Activated CD4-positive, alpha-beta T cell treated with anti-CD3 and anti-CD28 coated beads, Interleukin-2, Interleukin-4, amounts not matched to agents 100 ng/mL and 50 ng/mL, durations not matched to agents 16 hours and 8 hours (primary cell): ENCODE measurements around the gene CYP26C1.

Experiments used
- DNase-seq: peaks from one replicate; pipeline ENCODE4 v3.0.0-alpha.2; 2020; ENCODE audit warnings: low spot score

Gene CYP26C1

GRCh38 chr10:93059975-93060886 is at the start of gene CYP26C1:
TSS of gene CYP26C1 (plus strand) at chr10:93060798. CDS start at chr10:93061264, 466 bp downstream.
- DNase-seq, result no peak

GRCh38 chr10:93015722-93016121 is 44.9 kb upstream of the CYP26C1 start:
- no peak for DNase-seq

DNA sequence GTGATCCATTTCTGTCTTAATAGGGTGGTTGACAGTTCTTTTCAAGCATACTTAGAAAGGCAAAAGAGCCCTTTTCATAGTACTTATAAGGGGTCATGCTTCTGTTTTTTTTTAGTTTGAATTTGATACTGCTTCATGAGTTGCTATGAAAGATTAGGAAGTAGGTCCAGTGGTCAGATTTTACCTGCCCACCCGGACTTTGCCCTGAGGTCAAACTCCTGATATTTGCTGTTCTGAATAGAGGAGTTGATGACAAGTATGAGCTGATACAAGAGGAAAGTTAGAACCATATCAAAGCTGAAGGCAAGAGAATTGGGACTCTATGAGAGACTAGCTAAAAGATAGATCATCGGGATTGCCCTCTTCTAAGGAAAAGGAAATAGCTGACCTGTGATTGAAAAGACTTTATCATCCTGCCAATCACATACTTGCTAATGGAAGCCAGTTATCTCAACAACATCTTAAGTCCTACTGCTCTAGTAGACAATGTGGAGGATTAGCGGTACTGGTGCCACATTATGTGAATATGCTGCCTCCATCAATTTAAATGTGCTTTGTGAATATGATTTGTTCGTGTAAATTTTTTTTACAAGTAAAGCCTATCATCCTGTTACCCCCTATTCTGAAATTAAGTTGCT is 37.5 kb upstream of the CYP26C1 start:
- DNase-seq, result no peak

DNA sequence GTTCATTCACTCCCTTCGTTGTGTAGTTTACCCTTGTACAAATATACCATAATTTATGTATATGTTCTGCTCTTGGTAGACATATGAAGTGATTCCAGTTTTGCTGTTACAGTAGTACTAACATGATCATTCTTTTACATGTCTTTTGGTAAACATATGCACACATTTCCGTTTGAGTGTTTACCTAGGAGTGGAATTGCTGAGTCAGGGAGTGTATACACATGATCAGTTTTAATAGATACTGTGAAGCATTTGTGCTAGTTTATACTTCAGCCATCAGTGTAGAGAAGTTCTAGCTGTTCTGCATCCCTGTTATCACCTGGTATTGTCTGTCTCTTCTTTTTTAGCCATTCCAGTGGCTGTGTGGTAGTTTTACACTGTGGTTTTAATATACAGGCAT is 34.5 kb upstream of the CYP26C1 start:
- no peak for DNase-seq

GRCh38 chr10:93027508-93027907 is 33.1 kb upstream of the CYP26C1 start:
- DNase-seq, result no peak

DNA sequence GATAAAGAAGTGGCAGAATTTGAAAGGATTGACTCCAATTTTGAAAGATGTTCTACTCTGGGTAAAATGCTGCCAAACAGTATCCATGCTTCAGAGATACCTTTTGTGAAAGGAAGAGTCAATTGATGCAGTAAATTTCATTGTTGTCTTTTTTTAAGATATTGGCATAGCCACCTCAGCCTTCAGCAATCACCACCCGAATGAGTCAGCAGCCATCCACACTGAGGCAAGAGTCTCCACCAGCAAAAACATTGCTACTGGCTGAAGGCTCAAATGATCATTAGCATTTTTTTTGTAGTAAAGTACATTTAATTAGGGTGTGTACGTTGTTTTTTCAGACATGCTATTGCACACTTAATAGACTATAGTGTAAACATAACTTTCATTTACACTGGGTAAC is 31.7 kb upstream of the CYP26C1 start:
- DNase-seq, result no peak

GRCh38 chr10:93030409-93030808 is 30.2 kb upstream of the CYP26C1 start:
- no peak for DNase-seq

- no peak for DNase-seq
These were observed 28.3 kb upstream of the CYP26C1 start for GRCh38 chr10:93032105-93032808.

DNA sequence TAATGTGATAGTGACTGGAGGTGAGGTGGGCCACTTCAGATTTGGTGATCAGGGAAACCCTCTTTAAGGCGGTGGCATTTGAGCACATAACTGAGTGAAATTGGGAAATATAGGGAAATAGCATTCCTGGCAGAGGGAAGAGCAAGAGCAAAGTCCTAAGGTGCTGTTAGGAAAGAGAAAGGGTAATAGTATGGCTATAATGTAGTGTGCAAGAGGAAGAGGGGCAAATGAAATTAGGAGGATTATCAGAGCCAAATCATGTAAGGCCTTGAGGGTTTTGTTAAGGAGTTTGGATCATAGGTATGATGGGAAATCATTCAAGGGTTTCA is 27.8 kb upstream of the CYP26C1 start:
- no peak for DNase-seq

DNA sequence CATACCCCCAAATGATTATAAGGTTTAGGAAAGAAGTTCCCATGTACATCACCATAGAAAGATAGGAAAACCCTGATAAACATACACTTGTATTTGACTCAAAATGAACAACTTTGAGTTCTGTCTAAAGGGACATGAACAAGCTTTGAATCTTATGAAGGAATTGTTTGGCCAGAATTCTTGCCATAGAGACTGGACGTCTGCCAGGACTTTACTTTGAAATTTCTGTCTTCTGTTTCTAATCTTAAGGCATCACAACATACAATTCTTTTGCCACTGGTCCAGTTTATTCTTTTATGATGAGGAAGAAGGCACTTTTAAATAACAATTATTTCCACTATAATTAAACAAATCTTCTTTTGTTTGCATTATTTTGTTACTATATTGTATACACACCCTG is 26.2 kb upstream of the CYP26C1 start:
- no peak for DNase-seq

GRCh38 chr10:93039110-93039509 is 21.5 kb upstream of the CYP26C1 start:
- DNase-seq, result no peak

DNA sequence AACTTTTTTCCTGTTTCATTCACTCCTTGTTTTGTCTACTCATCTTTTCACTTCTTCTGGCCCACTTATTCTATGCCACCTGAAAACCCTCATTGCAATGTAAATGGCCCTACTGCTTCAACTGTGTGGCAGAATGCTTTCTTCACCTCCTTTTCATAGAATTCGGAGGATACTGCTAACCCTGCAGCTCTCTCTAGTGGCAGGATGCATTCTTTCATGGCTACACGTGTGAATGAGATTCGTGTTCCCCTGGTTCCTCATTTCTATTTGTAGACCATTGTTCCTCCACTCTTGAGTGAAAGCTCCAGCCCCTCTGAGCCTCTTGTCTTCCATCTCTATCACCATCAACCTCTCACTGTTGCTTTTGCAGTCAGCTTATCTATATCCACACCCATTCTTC is 20.9 kb upstream of the CYP26C1 start:
- DNase-seq, result no peak

- DNase-seq, result no peak
These were observed 6.1 kb upstream of the CYP26C1 start for GRCh38 chr10:93054486-93054885.

DNA sequence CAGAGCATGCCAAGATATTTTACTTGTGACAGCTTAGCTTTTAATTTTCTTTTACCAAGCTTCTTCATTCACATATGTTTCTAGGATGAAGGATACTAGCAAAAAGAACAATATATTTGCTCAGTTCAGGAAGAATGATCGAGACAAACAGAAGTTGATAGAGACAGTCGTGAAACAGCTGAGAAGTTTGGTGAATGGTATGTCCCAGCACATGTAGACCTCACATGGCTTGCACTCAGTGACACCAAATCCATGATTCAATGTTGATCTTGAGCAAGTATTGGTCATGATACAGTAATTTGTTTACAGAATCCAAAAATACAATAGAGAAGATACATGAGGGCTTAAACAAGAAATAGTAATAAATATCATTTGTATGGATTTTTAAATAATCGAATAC is 2.5 kb upstream of the CYP26C1 start:
- no peak for DNase-seq

DNA sequence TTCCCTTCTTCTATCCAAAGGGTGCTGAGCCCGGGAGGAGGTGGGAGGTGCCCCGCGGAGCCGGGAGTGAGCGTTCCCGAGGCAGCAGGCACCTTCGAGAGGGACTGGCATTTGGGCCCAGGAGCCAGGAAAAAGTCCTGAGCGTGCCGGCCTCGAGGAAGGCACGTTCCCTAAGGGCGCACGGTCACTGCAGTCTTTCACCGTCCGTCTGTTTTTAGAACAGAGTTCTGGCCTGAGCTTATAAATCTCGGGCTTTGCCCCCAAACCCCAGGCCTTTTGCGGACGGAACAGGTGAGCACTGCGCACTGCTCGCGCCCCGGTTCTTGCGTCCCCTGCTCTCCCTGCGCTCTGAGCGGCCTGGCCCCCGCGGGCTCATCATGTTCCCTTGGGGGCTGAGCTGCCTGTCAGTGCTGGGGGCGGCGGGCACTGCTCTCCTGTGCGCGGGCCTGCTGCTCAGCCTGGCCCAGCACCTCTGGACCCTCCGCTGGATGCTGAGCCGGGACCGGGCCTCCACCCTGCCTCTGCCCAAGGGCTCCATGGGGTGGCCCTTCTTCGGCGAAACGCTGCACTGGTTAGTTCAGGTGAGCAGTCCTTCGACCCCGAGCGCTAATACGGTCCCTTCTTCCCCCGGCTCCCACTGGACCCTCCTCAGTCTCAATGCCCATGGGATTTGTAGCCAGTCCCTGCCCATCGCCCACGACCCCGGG is 442 bp downstream of the CYP26C1 start:
- no peak for DNase-seq

DNA sequence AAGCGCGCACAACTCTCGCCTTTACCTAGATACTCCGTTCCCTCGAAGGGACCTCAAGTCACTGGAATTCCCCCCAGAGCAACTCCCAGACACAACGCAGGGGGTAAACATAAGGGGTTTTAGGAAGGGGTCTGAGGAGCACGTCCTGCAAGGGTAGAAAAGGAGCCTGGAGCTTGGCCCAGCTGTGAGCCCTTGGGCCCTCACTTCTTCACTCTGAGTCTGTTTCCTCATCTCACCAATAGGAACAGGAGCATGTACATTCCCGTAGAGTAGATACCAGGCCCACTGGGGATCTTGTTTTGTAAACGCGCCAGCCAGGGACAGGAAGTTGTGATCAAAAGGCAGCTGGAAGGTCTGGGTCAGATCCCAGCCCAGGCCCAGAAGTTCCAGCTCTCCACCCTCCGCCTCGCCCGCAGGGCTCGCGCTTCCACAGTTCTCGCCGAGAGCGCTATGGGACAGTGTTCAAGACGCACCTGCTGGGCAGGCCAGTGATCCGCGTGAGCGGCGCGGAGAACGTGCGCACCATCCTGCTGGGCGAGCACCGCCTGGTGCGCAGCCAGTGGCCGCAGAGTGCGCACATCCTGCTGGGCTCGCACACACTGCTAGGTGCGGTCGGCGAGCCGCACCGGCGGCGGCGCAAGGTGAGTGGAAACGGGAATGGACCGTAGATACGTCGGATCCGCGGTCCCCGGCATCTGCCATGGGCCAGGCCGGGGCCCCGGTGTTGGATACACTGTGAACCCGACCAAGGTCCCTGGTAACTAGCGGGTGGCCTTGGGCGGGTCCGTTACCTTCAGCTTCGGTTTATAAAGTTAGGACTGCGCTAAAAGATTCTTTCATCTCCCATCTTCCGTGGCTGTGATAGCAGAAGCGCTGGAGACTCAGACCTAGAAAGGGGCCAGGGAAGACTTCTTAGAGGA is 1.3 kb downstream of the CYP26C1 start:
- no peak for DNase-seq

DNA sequence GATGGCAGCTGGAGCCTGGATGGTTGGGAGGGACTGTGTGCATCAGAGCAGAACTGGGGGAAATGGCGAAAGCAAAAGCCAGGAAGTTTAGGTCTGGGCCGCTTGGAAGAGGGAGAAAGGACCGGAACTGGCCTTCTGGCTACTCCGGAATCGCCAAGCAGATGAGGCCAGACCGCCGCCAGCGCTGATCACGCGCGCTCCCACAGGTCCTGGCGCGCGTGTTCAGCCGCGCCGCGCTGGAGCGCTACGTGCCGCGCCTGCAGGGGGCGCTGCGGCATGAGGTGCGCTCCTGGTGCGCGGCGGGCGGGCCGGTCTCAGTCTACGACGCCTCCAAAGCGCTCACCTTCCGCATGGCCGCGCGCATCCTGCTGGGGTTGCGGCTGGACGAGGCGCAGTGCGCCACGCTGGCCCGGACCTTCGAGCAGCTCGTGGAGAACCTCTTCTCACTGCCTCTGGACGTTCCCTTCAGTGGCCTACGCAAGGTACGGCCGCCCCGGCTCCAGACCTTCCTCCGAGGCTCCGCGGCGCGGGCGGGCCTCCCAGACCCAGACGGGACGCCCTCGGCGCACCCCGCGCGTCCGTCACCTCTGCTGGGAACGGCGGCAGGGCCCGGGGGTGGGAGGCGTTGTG is 2.0 kb downstream of the CYP26C1 start:
- peak; percentile 48 for DNase-seq

DNA sequence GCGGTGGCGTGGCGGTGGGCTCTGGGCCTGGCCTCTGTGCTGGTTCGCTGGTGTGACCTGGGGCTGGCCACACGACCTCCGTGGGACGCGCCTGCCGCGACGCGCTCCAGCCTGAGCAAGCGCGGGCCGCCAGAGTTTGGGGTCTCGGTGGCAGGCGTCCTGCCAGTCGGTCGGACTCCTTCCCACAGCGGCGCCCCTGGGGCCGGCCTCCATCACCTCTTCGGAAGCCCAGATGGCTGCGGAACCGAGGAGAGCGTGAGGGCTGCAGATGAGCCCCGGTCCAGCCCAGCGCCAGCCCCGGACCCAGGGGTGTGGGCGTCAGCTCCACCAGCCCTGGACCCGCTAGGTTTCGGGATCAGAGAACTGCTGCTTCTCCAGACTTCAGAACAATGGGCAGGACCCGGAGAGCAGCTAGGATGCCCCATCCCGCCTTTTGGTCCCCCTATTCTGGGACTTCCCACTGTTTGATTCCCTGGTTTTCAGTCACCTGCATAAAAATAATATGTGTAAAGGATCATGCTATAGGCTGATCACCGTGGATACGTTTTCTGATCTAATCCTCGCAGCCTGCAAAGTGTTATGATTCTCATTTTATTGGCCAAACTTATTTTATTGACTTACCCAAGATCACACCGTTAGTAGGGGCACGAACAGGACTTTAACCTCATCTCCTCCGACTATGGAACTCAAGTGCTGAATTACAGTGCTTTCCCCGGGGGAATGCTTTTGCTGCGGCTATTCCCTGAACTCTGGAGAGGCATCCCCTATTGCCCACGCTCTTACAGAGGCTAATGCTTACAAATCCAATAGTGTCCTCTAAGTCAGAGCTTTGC is 2.8 kb downstream of the CYP26C1 start:
- no peak for DNase-seq

GRCh38 chr10:93063977-93064660 is 3.5 kb downstream of the CYP26C1 start:
- DNase-seq, result no peak
